GM18505 (cell line): ENCODE data around the gene STK38L.

Source experiments
- ATAC-seq: cut with Tn5 transposase; IDR thresholded peaks from one replicate; pipeline ENCODE4 v1.9.1; 2021; ENCODE audit not compliant: unreplicated experiment
- POLR2A ChIP-seq: IDR thresholded peaks from 4 replicates; pipeline ENCODE4 v1.6.1; 2011; ENCODE audit warnings: borderline replicate concordance; ENCODE audit not compliant: insufficient read depth, insufficient read length; ENCODE audit errors: extremely low read depth

Gene STK38L

GRCh38 chr12:27297566-27297965, 53.5 kb downstream of the STK38L start:
- no peak for ATAC-seq
- TF ChIP-seq POLR2A: no peak

GRCh38 chr12:27299102-27299501, 55.0 kb downstream of the STK38L start:
- ATAC-seq: no peak
- TF ChIP-seq POLR2A: no peak

- no peak for TF ChIP-seq POLR2A
- ATAC-seq: no peak
Measured at GRCh38 chr12:27300226-27300625, 56.1 kb downstream of the STK38L start.

- TF ChIP-seq POLR2A: no peak
- ATAC-seq: no peak
Measured at GRCh38 chr12:27303139-27304111, 59.3 kb downstream of the STK38L start.

- ATAC-seq: no peak
- no peak for TF ChIP-seq POLR2A
Measured at GRCh38 chr12:27304856-27305255, 60.8 kb downstream of the STK38L start.

GRCh38 chr12:27305673-27306456, 61.8 kb downstream of the STK38L start:
- TF ChIP-seq POLR2A: no peak

GRCh38 chr12:27309293-27309994, 65.4 kb downstream of the STK38L start:
- no peak for TF ChIP-seq POLR2A

More at GRCh38 chr12:27305673-27306456, 61.8 kb downstream of the STK38L start:
- no peak for ATAC-seq

GRCh38 chr12:27309995-27310315, 65.9 kb downstream of the STK38L start:
- ATAC-seq: no peak

More at GRCh38 chr12:27309293-27309994, 65.4 kb downstream of the STK38L start:
- ATAC-seq: no peak

GRCh38 chr12:27316947-27317346, 72.9 kb downstream of the STK38L start:
- TF ChIP-seq POLR2A: no peak

More at GRCh38 chr12:27309995-27310315, 65.9 kb downstream of the STK38L start:
- no peak for TF ChIP-seq POLR2A

GRCh38 chr12:27319409-27319808, 75.3 kb downstream of the STK38L start:
- no peak for ATAC-seq
- TF ChIP-seq POLR2A: no peak

More at GRCh38 chr12:27316947-27317346, 72.9 kb downstream of the STK38L start:
- no peak for ATAC-seq

GRCh38 chr12:27319848-27320247, 75.8 kb downstream of the STK38L start:
- no peak for ATAC-seq
- TF ChIP-seq POLR2A: no peak

GRCh38 chr12:27324530-27324929, 80.4 kb downstream of the STK38L start:
- ATAC-seq: no peak
- no peak for TF ChIP-seq POLR2A

- TF ChIP-seq POLR2A: no peak
Measured at GRCh38 chr12:27330846-27331245, 86.8 kb downstream of the STK38L start.

More at GRCh38 chr12:27330846-27331245, 86.8 kb downstream of the STK38L start:
- ATAC-seq: no peak
